DND-41 (cell line): Measurements from ENCODE around the gene SUV39H1.

Experiments
- ATAC-seq: fragments of 200-7000 bp; cut with Tn5 transposase; 3 replicates; pipeline ENCODE4 v1.9.1; 2021; ENCODE audit warnings: low read depth; ENCODE audit not compliant: insufficient read depth
- DNase-seq: peaks from one replicate; pipeline ENCODE4 v3.0.0-alpha.2; 2020
- H2AFZ ChIP-seq: 2 replicates; pipeline ENCODE4 v1.6.0; 2012; ENCODE audit warnings: low read depth, low read length
- H3K27ac ChIP-seq: 2 replicates; pipeline ENCODE4 v1.5.1; 2012; ENCODE audit warnings: low read length, inconsistent platforms
- H3K27me3 ChIP-seq: fragments of 200-600 bp; sonication (generic); 2 replicates; pipeline ENCODE4 v1.6.0; 2012; ENCODE audit warnings: low read length, mild to moderate bottlenecking, inconsistent platforms; ENCODE audit not compliant: insufficient read depth, poor library complexity
- H3K36me3 ChIP-seq: 2 replicates; pipeline ENCODE4 v1.5.1; 2012; ENCODE audit warnings: low read length, inconsistent platforms; ENCODE audit not compliant: insufficient read depth
- H3K4me1 ChIP-seq: 2 replicates; pipeline ENCODE4 v1.5.1; 2012; ENCODE audit warnings: mild to moderate bottlenecking, low read length; ENCODE audit not compliant: insufficient read depth
- H3K4me2 ChIP-seq: 2 replicates; pipeline ENCODE4 v1.6.0; 2012; ENCODE audit warnings: mild to moderate bottlenecking, moderate library complexity, low read length, inconsistent platforms; ENCODE audit not compliant: insufficient read depth
- H3K4me3 ChIP-seq, 2 experiments: fragments of 200-600 bp in 1 of 2; shearing (Covaris generic) in 1 of 2; 2 replicates each; pipeline ENCODE4 v1.5.1; 2012 to 2016; ENCODE audit warnings: inconsistent platforms in 2 of 2, low read length in 2 of 2, mild to moderate bottlenecking in 2 of 2, low read depth in 1 of 2, moderate library complexity in 1 of 2
- H3K79me2 ChIP-seq: 2 replicates; pipeline ENCODE4 v1.6.0; 2012; ENCODE audit warnings: low read length, inconsistent platforms; ENCODE audit not compliant: insufficient read depth
- H3K9ac ChIP-seq: 2 replicates; pipeline ENCODE4 v1.6.0; 2012; ENCODE audit warnings: low read depth, mild to moderate bottlenecking, inconsistent platforms, low read length, moderate library complexity
- H3K9me3 ChIP-seq: 2 replicates; pipeline ENCODE4 v1.5.1; 2012; ENCODE audit warnings: low read length, moderate library complexity, mild to moderate bottlenecking, inconsistent platforms; ENCODE audit not compliant: insufficient read depth, severe bottlenecking
- H4K20me1 ChIP-seq: 2 replicates; pipeline ENCODE4 v1.6.0; 2012; ENCODE audit warnings: low read length; ENCODE audit not compliant: insufficient read depth
- CTCF ChIP-seq: IDR thresholded peaks from 2 replicates; pipeline ENCODE4 v1.5.1; 2012; ENCODE audit warnings: borderline replicate concordance, low read length, moderate library complexity, mild to moderate bottlenecking; ENCODE audit not compliant: poor library complexity, severe bottlenecking; ENCODE audit errors: extremely low read depth
- EZH2 ChIP-seq: IDR thresholded peaks from 3 replicates; pipeline ENCODE4 v1.6.1; 2012; ENCODE audit warnings: borderline replicate concordance, low read depth, mild to moderate bottlenecking, moderate library complexity, low read length, inconsistent platforms; ENCODE audit not compliant: severe bottlenecking

The SUV39H1 gene

GRCh38 chrX:48745222-48745621 is 48.7 kb downstream of the SUV39H1 start:
- Histone ChIP-seq H3K36me3 (no peaks in the 10 kb centered on the region), H3K4me3 (no peak overlapping the region), H4K20me1 (no peaks in the 10 kb centered on the region), H3K27me3 (no peaks in the 10 kb centered on the region), H3K9me3 (no peaks in the 10 kb centered on the region), H2AFZ (no peak overlapping the region), H3K27ac (no peak overlapping the region), H3K9ac (no peak overlapping the region), H3K4me1 (no peaks in the 10 kb centered on the region), H3K79me2 (no peaks in the 10 kb centered on the region), H3K4me2 (no peak overlapping the region)
- TF ChIP-seq EZH2 (no peak), CTCF (no peak)
- DNase-seq, result no peak
- ATAC-seq, result no peak

GRCh38 chrX:48747415-48748016 is 51.0 kb downstream of the SUV39H1 start:
- ATAC-seq, result no peak
- TF ChIP-seq CTCF (no peak), EZH2 (no peak)
- H3K9me3 ChIP-seq, result no peaks in the 10 kb centered on the region
- no peaks in the 10 kb centered on the region for H3K4me1 ChIP-seq
- H3K27ac ChIP-seq, result no peak overlapping the region
- no peak overlapping the region for H3K9ac ChIP-seq
- no peak overlapping the region for H3K4me2 ChIP-seq
- no peaks in the 10 kb centered on the region for H3K79me2 ChIP-seq
- H3K36me3 ChIP-seq, result no peaks in the 10 kb centered on the region
- no peak overlapping the region for H3K4me3 ChIP-seq
- no peaks in the 10 kb centered on the region for H4K20me1 ChIP-seq
- H2AFZ ChIP-seq, result no peak overlapping the region
- no peaks in the 10 kb centered on the region for H3K27me3 ChIP-seq
- DNase-seq, result no peak

GRCh38 chrX:48749182-48749581 is 52.6 kb downstream of the SUV39H1 start:
- no peak overlapping the region for H3K4me3 ChIP-seq
- no peak overlapping the region for H2AFZ ChIP-seq
- ATAC-seq (no peak), DNase-seq (no peak)
- H3K27me3 ChIP-seq, result no peaks in the 10 kb centered on the region
- TF ChIP-seq EZH2 (no peak), CTCF (no peak)
- H3K9ac ChIP-seq, result no peak overlapping the region
- H3K4me2 ChIP-seq, result no peak overlapping the region
- no peaks in the 10 kb centered on the region for H3K36me3 ChIP-seq
- H3K27ac ChIP-seq, result no peak overlapping the region
- H3K79me2 ChIP-seq, result no peaks in the 10 kb centered on the region
- no peaks in the 10 kb centered on the region for H3K9me3 ChIP-seq
- no peaks in the 10 kb centered on the region for H3K4me1 ChIP-seq
- no peaks in the 10 kb centered on the region for H4K20me1 ChIP-seq

- Histone ChIP-seq H4K20me1 (no peaks in the 10 kb centered on the region), H3K9ac (no peak overlapping the region), H2AFZ (no peak overlapping the region), H3K4me3 (no peak overlapping the region), H3K27ac (no peak overlapping the region), H3K27me3 (no peaks in the 10 kb centered on the region), H3K4me1 (no peaks in the 10 kb centered on the region), H3K9me3 (no peaks in the 10 kb centered on the region), H3K4me2 (no peak overlapping the region), H3K36me3 (no peaks in the 10 kb centered on the region), H3K79me2 (no peaks in the 10 kb centered on the region)
- TF ChIP-seq EZH2 (no peak), CTCF (no peak)
- ATAC-seq (no peak), DNase-seq (no peak)
Measured at GRCh38 chrX:48751343-48751742, 54.8 kb downstream of the SUV39H1 start.
